SK-N-SH (cell line): ENCODE data around the gene SEMA4D. TPM values are rescaled to one million over a fixed set of nuclear protein-coding genes. Genes with fewer than 3 reads are reported as not detected.

Experiments
- CTCF ChIA-PET: fragments of 300-600, 350-600 bp; formaldehyde crosslinking; extraction: SDS; loops from one replicate; lab custom pipeline; 2021; lab: Yijun Ruan, JAX
- POLR2A ChIA-PET: fragments of 350-600 bp; sonication (Branson Sonifier 250); formaldehyde crosslinking; extraction: SDS; loops from one replicate; lab custom pipeline; 2020; ENCODE audit warnings: antibody characterized with exemption, inconsistent platforms; lab: Yijun Ruan, JAX
- DNase-seq: peaks from one replicate; pipeline ENCODE4 v3.0.0; 2012
- H2AFZ ChIP-seq: fragments of 200-600 bp; sonication (generic); 2 replicates; pipeline ENCODE4 v1.8.1; 2016; ENCODE audit warnings: antibody characterized with exemption, mild to moderate bottlenecking, low read depth
- H3F3A ChIP-seq: fragments of 200-600 bp; sonication (generic); replicated peaks from 2 replicates; pipeline ENCODE3; 2016; ENCODE audit warnings: antibody characterized with exemption, mild to moderate bottlenecking; ENCODE audit not compliant: insufficient read depth
- H3K27ac ChIP-seq, 2 experiments: fragments of 200-500 bp in 1 of 2; fragments of 200-600 bp in 1 of 2; sonication (Bioruptor generic) in 1 of 2; sonication (generic), shearing (Covaris generic) in 1 of 2; 2 replicates each; pipeline versions ENCODE4 v1.5.1 to v1.6.1; 2014 to 2016; ENCODE audit warnings: low read depth in 2 of 2, inconsistent platforms in 1 of 2, low read length in 1 of 2, mild to moderate bottlenecking in 1 of 2, mixed read lengths in 1 of 2
- H3K27me3 ChIP-seq: fragments of 200-600 bp; sonication (generic), shearing (Covaris generic); 2 replicates; pipeline ENCODE4 v1.6.1; 2016; ENCODE audit warnings: mixed run types; ENCODE audit not compliant: insufficient read depth
- H3K36me3 ChIP-seq, 2 experiments: fragments of 200-500 bp in 1 of 2; fragments of 200-600 bp in 1 of 2; sonication (Bioruptor generic) in 1 of 2; sonication (generic) in 1 of 2; replicated peaks in 1 of 2; 2 replicates each; pipeline versions ENCODE3 to v1.5.1; 2014 to 2016; ENCODE audit warnings: low read length in 1 of 2, mild to moderate bottlenecking in 1 of 2; ENCODE audit not compliant: insufficient read depth in 2 of 2, control insufficient read depth in 1 of 2
- H3K4me1 ChIP-seq, 2 experiments: fragments of 200-500 bp in 1 of 2; fragments of 200-600 bp in 1 of 2; sonication (Bioruptor generic) in 1 of 2; sonication (generic), shearing (Covaris generic) in 1 of 2; 2 replicates each; pipeline versions ENCODE4 v1.5.1 to v1.6.1; 2014 to 2016; ENCODE audit warnings: low read depth in 1 of 2, low read length in 1 of 2, mixed run types in 1 of 2; ENCODE audit not compliant: insufficient read depth in 2 of 2, control insufficient read depth in 1 of 2
- H3K4me2 ChIP-seq: fragments of 200-600 bp; sonication (generic), shearing (Covaris generic); 2 replicates; pipeline ENCODE4 v1.6.1; 2017; ENCODE audit warnings: mixed run types
- H3K4me3 ChIP-seq, 2 experiments: fragments of 200-500 bp in 1 of 2; fragments of 200-600 bp in 1 of 2; sonication (Bioruptor generic) in 1 of 2; sonication (generic), shearing (Covaris generic) in 1 of 2; 2 replicates each; pipeline versions ENCODE4 v1.5.1 to v1.8.1; 2014 to 2016; ENCODE audit warnings: low read depth in 2 of 2, inconsistent platforms in 1 of 2, low read length in 1 of 2, mild to moderate bottlenecking in 1 of 2, mixed read lengths in 1 of 2, moderate library complexity in 1 of 2
- H3K79me2 ChIP-seq: fragments of 200-600 bp; sonication (generic); 2 replicates; pipeline ENCODE4 v1.8.1; 2017; ENCODE audit warnings: mild to moderate bottlenecking; ENCODE audit not compliant: insufficient read depth
- H3K9ac ChIP-seq: fragments of 200-600 bp; sonication (generic); 2 replicates; pipeline ENCODE4 v1.6.1; 2017; ENCODE audit warnings: mixed run types
- H3K9me2 ChIP-seq: fragments of 200-600 bp; sonication (generic); 2 replicates; pipeline ENCODE4 v1.6.1; 2017; ENCODE audit warnings: mixed run types
- H3K9me3 ChIP-seq: fragments of 200-600 bp; sonication (generic); 2 replicates; pipeline ENCODE4 v1.6.1; 2017; ENCODE audit warnings: mixed run types, mild to moderate bottlenecking, moderate library complexity
- H4K20me1 ChIP-seq: fragments of 200-600 bp; sonication (generic); 2 replicates; pipeline ENCODE4 v1.6.1; 2017; ENCODE audit warnings: mild to moderate bottlenecking, mixed run types; ENCODE audit not compliant: insufficient read depth
- EP300 ChIP-seq, 2 experiments: IDR thresholded peaks; 2 replicates each; pipeline versions ENCODE4 v1.4.0 to v1.6.1; 2012; ENCODE audit warnings: borderline replicate concordance in 1 of 2, low read depth in 1 of 2, low read length in 1 of 2
- EZH2phosphoT487 ChIP-seq: fragments of 200-600 bp; sonication (generic); IDR thresholded peaks from 2 replicates; pipeline ENCODE4 v1.6.1; 2017; ENCODE audit warnings: low read depth, mixed run types, mild to moderate bottlenecking, antibody characterized with exemption, moderate library complexity, borderline replicate concordance
- FOXJ3 ChIP-seq: sonication (generic); formaldehyde crosslinking; IDR thresholded peaks from 2 replicates; pipeline ENCODE4 v1.5.1; 2020; ENCODE audit warnings: mild to moderate bottlenecking, missing genetic modification reagents
- FOXM1 ChIP-seq: IDR thresholded peaks from 2 replicates; pipeline ENCODE4 v1.4.0; 2012; ENCODE audit warnings: low read depth, mild to moderate bottlenecking
- GATA2 ChIP-seq: sonication (generic); formaldehyde crosslinking; IDR thresholded peaks from 2 replicates; pipeline ENCODE4 v1.5.0; 2020; ENCODE audit warnings: mild to moderate bottlenecking, missing genetic modification reagents
- MAX ChIP-seq: IDR thresholded peaks from 2 replicates; pipeline ENCODE4 v1.4.0; 2012; ENCODE audit warnings: low read depth
- MEF2A ChIP-seq: IDR thresholded peaks from 2 replicates; pipeline ENCODE4 v1.4.0; 2012; ENCODE audit warnings: low read depth, borderline replicate concordance
- MXI1 ChIP-seq: IDR thresholded peaks from 2 replicates; pipeline ENCODE4 v1.6.1; 2012; ENCODE audit warnings: mild to moderate bottlenecking, low read depth, low read length, improper control_type of control experiment
- POLR2AphosphoS5 ChIP-seq: IDR thresholded peaks from 2 replicates; pipeline ENCODE4 v1.6.1; 2012; ENCODE audit warnings: low read depth, low read length
- RCOR1 ChIP-seq: fragments of 150-350 bp; IDR thresholded peaks from 2 replicates; pipeline ENCODE4 v1.6.1; 2017; ENCODE audit warnings: antibody characterized with exemption, low read length
- RFX5 ChIP-seq: IDR thresholded peaks from 2 replicates; pipeline ENCODE4 v1.6.1; 2012; ENCODE audit warnings: mild to moderate bottlenecking, improper control_type of control experiment, low read length
- RXRA ChIP-seq: IDR thresholded peaks from 2 replicates; pipeline ENCODE4 v1.4.0; 2012; ENCODE audit warnings: low read depth, mild to moderate bottlenecking, borderline replicate concordance
- SIN3A ChIP-seq: IDR thresholded peaks from 2 replicates; pipeline ENCODE4 v1.6.1; 2012; ENCODE audit warnings: low read depth, mild to moderate bottlenecking, low read length, moderate library complexity, borderline replicate concordance
- SMC3 ChIP-seq: IDR thresholded peaks from 2 replicates; pipeline ENCODE4 v1.6.1; 2012; ENCODE audit warnings: low read depth, low read length, improper control_type of control experiment
- TAF1 ChIP-seq: IDR thresholded peaks from 2 replicates; pipeline ENCODE4 v1.6.1; 2012; ENCODE audit warnings: low read depth, mild to moderate bottlenecking, low read length, moderate library complexity, borderline replicate concordance
- TEAD4 ChIP-seq: IDR thresholded peaks from 2 replicates; pipeline ENCODE4 v1.4.0; 2012; ENCODE audit warnings: mild to moderate bottlenecking, borderline replicate concordance; ENCODE audit not compliant: insufficient read depth
- USF2 ChIP-seq: fragments of 150-350 bp; IDR thresholded peaks from 2 replicates; pipeline ENCODE4 v1.6.1; 2017; ENCODE audit warnings: antibody characterized with exemption, low read length, low read depth, borderline replicate concordance
- YY1 ChIP-seq: IDR thresholded peaks from 2 replicates; pipeline ENCODE4 v1.4.0; 2012; ENCODE audit warnings: low read depth, mild to moderate bottlenecking
- ZBTB33 ChIP-seq: IDR thresholded peaks from 2 replicates; pipeline ENCODE4 v1.4.0; 2012; ENCODE audit warnings: low read depth, borderline replicate concordance
- WGBS: methylation state at CpG from one replicate; pipeline ENCODE4 v1.1.6; 2017; ENCODE audit warnings: low lambda C conversion rate; 5-methylcytosine and 5-hydroxymethylcytosine counted together
- polyA plus RNA-seq, 3 experiments: library from polyadenylated mRNA; depleted of rRNA; stranded (reverse); fragments of >200 nt; gene quantifications; 2 replicates each; pipeline ENCODE4 v1.2.3, GENCODE V29; 2012
- TF ChIP-seq, protein P1 (sequence below): IDR thresholded peaks from 2 replicates; pipeline ENCODE4 v1.4.0; 2012; ENCODE audit warnings: low read depth, borderline replicate concordance
- TF ChIP-seq, protein P2 (sequence below): IDR thresholded peaks from 2 replicates; pipeline ENCODE4 v1.6.1; 2012; ENCODE audit warnings: mild to moderate bottlenecking, low read depth, low read length, moderate library complexity

SEMA4D gene
- polyA plus RNA-seq, 1 of the 3 experiments (the other 2 are of a cell fraction): 4.8 TPM

GRCh38 chr9:89439571-89439970, 58.3 kb downstream of the SEMA4D start:
- no peak for DNase-seq
- Histone ChIP-seq H3K79me2 (no peaks in the 10 kb centered on the region), H3K9me3 (no peaks in the 10 kb centered on the region), H3K36me3 (no peaks in the 10 kb centered on the region), H3K27me3 (no peaks in the 10 kb centered on the region), H2AFZ (no peak overlapping the region), H3K27ac (no peak overlapping the region), H3F3A (peaks cover 3% of the 10 kb centered on the region), H4K20me1 (no peaks in the 10 kb centered on the region), H3K4me3 (no peak overlapping the region), H3K9me2 (no peaks in the 10 kb centered on the region), H3K4me2 (no peak overlapping the region), H3K9ac (no peak overlapping the region), H3K4me1 (peaks cover 0 to 31% of the 10 kb centered on the region in 2 experiments; a peak in 1 of 4 replicates)
- WGBS: 94% methylated on average over 10 of the region's 10 CpGs
- ChIA-PET CTCF (interaction anchor here (1.3 to 1.7 kb wide), 2 partner anchors 10 to 110 kb away, joined by 4 to 7 read pairs; no protein-coding TSS in a partner anchor), POLR2A (no interaction called here)
- TF ChIP-seq ZBTB33 (no peak), MEF2A (no peak), TEAD4 (no peak), POLR2AphosphoS5 (no peak), GATA2 (CRISPR knock-in tag) (no peak), RXRA (no peak), SIN3A (no peak), RCOR1 (no peak), FOXJ3 (CRISPR knock-in tag) (no peak), USF2 (no peak), FOXM1 (no peak), MXI1 (no peak), RFX5 (no peak), YY1 (no peak)
- TF ChIP-seq, protein P1, sequence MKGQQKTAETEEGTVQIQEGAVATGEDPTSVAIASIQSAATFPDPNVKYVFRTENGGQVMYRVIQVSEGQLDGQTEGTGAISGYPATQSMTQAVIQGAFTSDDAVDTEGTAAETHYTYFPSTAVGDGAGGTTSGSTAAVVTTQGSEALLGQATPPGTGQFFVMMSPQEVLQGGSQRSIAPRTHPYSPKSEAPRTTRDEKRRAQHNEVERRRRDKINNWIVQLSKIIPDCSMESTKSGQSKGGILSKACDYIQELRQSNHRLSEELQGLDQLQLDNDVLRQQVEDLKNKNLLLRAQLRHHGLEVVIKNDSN: no peak

DNA sequence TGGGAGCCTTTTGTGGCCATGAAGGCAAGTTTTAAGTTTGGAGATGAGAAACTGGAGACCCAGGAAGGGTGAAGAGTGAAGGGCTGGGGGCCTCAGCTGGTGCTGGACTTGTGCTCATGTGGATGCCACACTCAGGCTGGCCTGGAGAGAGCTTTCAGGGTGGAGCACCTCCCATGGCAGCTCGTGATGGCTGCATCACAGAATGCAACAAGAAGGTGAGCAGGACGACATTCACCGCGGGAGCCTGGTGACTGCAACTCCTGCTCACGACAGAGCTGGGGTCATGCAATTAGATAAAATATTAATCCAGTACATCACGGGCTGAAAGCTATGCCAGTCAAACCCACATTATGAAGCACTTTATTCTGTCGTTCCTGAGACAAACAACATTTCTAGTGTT, 59.7 kb downstream of the SEMA4D start:
- Histone ChIP-seq H3K4me1 (peaks cover 6 to 27% of the 10 kb centered on the region in 2 experiments; a peak in 1 of 4 replicates), H3K9me2 (no peaks in the 10 kb centered on the region), H3K27ac (no peak overlapping the region), H3K4me3 (no peak overlapping the region), H3F3A (peaks cover 3% of the 10 kb centered on the region), H4K20me1 (no peaks in the 10 kb centered on the region), H3K4me2 (no peak overlapping the region), H3K79me2 (no peaks in the 10 kb centered on the region), H3K36me3 (no peaks in the 10 kb centered on the region), H3K9me3 (no peaks in the 10 kb centered on the region), H2AFZ (no peak overlapping the region), H3K9ac (no peak overlapping the region), H3K27me3 (no peaks in the 10 kb centered on the region)
- ChIA-PET POLR2A (no interaction called here), CTCF (interaction anchor here (0.6 kb wide), 1 partner anchor 12 kb away, joined by 3 read pairs; no protein-coding TSS in a partner anchor)
- DNase-seq: no peak
- 92% methylated on average over 7 of the region's 7 CpGs for WGBS
- TF ChIP-seq SMC3: no peak
- no peak for TF ChIP-seq MAX
- no peak for TF ChIP-seq EP300 (IDR thresholded peaks at IDR 0.05; ENCODE audit: borderline replicate concordance in 1 of 2, low read depth in 1 of 2, low read length in 1 of 2)
- no peak for TF ChIP-seq EZH2phosphoT487
- TF ChIP-seq TAF1: no peak
- no peak for TF ChIP-seq RFX5
- no peak for TF ChIP-seq SIN3A
- TF ChIP-seq, protein P2, sequence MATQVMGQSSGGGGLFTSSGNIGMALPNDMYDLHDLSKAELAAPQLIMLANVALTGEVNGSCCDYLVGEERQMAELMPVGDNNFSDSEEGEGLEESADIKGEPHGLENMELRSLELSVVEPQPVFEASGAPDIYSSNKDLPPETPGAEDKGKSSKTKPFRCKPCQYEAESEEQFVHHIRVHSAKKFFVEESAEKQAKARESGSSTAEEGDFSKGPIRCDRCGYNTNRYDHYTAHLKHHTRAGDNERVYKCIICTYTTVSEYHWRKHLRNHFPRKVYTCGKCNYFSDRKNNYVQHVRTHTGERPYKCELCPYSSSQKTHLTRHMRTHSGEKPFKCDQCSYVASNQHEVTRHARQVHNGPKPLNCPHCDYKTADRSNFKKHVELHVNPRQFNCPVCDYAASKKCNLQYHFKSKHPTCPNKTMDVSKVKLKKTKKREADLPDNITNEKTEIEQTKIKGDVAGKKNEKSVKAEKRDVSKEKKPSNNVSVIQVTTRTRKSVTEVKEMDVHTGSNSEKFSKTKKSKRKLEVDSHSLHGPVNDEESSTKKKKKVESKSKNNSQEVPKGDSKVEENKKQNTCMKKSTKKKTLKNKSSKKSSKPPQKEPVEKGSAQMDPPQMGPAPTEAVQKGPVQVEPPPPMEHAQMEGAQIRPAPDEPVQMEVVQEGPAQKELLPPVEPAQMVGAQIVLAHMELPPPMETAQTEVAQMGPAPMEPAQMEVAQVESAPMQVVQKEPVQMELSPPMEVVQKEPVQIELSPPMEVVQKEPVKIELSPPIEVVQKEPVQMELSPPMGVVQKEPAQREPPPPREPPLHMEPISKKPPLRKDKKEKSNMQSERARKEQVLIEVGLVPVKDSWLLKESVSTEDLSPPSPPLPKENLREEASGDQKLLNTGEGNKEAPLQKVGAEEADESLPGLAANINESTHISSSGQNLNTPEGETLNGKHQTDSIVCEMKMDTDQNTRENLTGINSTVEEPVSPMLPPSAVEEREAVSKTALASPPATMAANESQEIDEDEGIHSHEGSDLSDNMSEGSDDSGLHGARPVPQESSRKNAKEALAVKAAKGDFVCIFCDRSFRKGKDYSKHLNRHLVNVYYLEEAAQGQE: no peak
- no peak for TF ChIP-seq POLR2AphosphoS5
